Lower leg skin (tissue), 3 donors: ENCODE measurements around the gene PGM1.

Source experiments
- CTCF ChIP-seq, 3 donors: fragments of 450-650 bp; IDR thresholded peaks; one replicate each; pipeline ENCODE4 v1.5.1; 2016; ENCODE audit warnings: antibody characterized with exemption in 3 of 3, mild to moderate bottlenecking in 3 of 3, moderate library complexity in 2 of 3
- POLR2A ChIP-seq, 2 donors: fragments of 450-650 bp; IDR thresholded peaks; one replicate each; pipeline ENCODE4 v1.6.1; 2016 to 2017; ENCODE audit warnings: antibody characterized with exemption in 2 of 2, mild to moderate bottlenecking in 1 of 2, moderate library complexity in 1 of 2

GRCh38 chr1:63559357-63559756 is 33.9 kb upstream of the PGM1 start:
- TF ChIP-seq CTCF (IDR thresholded peaks at IDR 0.05), result no peak
- TF ChIP-seq POLR2A (IDR thresholded peaks at IDR 0.05), result no peak
